Fibroblast of pulmonary artery (primary cell): ENCODE data around the gene PHEX.

Experiments
- DNase-seq: peaks from one replicate; pipeline ENCODE4 v3.0.0-alpha.2; 2010; ENCODE audit warnings: low read depth
- H3K4me3 ChIP-seq: replicated peaks from 2 replicates; pipeline ENCODE4 v1.5.1; 2011; ENCODE audit warnings: low read depth, mild to moderate bottlenecking, control low read depth, low read length, moderate library complexity
- TF ChIP-seq, protein P1 (sequence below): IDR thresholded peaks from 2 replicates; pipeline ENCODE4 v1.5.1; 2011; ENCODE audit warnings: mild to moderate bottlenecking, control low read depth, low read length, inconsistent platforms; ENCODE audit errors: missing control alignments

PHEX gene

DNA sequence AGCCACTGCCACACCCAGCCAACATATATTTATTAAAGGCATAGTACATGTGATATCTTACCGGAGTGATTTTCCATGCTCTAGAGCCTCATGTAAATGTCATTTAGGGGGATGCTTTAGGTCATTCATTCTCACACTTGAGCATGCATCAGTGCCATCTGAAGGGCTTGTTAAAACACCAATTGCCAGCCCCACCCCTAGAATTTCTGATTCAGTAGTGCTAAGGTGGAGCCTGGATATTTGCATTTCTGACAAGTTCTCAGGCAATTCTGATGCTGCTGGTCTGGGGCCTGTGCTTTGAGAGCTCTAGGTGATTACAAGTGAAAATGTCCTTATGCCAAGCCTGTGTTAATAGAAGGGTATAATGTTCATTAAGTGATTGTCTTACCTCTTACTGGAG is 107.7 kb downstream of the PHEX start:
- no peak for DNase-seq
- H3K4me3 ChIP-seq, result no peak overlapping the region
- TF ChIP-seq, protein P1, sequence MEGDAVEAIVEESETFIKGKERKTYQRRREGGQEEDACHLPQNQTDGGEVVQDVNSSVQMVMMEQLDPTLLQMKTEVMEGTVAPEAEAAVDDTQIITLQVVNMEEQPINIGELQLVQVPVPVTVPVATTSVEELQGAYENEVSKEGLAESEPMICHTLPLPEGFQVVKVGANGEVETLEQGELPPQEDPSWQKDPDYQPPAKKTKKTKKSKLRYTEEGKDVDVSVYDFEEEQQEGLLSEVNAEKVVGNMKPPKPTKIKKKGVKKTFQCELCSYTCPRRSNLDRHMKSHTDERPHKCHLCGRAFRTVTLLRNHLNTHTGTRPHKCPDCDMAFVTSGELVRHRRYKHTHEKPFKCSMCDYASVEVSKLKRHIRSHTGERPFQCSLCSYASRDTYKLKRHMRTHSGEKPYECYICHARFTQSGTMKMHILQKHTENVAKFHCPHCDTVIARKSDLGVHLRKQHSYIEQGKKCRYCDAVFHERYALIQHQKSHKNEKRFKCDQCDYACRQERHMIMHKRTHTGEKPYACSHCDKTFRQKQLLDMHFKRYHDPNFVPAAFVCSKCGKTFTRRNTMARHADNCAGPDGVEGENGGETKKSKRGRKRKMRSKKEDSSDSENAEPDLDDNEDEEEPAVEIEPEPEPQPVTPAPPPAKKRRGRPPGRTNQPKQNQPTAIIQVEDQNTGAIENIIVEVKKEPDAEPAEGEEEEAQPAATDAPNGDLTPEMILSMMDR, result no peak

DNA sequence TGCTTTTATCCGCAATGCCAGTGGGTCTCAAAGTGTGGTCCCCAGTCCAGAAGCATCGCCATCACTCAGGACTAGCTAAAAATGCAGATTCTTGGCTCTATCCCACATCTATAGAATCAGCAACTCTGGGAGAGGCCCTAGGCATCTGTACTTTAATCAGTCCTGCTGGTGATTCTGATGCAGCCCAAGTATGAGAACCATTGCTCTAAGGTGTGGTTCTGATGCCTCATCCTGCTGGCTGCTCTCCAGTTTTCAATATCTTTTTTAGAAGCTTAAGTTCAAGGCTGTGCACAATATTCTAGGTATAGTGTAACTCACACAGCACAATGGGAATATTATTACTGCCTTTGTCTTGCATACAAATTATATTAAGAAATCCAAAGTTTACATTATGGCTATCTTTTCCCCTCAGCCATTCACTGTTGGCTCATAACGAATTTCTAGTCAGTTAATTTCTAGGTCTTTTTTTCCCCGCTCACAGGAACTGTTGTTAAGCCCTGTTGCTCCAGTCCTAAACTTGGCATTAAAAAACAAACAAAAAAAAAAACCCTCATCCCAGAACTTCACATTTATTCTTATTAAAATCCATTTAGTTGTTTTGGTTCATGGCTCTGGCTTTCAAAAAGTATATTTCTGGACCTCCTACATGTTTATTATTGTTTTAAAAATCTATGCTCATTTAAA is 109.1 kb downstream of the PHEX start:
- no peak overlapping the region for H3K4me3 ChIP-seq
- TF ChIP-seq, protein P1, result no peak
- no peak for DNase-seq

DNA sequence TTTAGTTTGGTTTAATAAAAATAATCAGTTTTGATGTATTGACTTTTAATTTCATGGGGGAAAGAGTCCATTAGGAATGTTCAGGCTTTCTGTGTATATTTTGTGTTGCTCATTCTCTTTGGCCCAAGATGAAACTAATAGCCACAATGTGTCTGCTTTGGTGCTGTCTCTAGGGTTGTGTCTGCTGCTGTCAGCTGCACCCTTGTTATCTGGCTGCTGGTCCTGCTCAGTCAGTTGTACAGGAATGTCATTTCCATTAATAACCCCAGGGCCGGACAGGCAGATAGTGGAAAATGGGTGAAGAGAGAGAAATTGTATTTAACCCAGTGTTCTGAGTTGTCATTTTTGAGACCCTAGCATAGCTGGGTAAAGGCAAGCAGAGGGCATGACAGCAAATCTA is 115.1 kb downstream of the PHEX start:
- no peak overlapping the region for H3K4me3 ChIP-seq
- no peak for DNase-seq
- TF ChIP-seq, protein P1, result no peak

DNA sequence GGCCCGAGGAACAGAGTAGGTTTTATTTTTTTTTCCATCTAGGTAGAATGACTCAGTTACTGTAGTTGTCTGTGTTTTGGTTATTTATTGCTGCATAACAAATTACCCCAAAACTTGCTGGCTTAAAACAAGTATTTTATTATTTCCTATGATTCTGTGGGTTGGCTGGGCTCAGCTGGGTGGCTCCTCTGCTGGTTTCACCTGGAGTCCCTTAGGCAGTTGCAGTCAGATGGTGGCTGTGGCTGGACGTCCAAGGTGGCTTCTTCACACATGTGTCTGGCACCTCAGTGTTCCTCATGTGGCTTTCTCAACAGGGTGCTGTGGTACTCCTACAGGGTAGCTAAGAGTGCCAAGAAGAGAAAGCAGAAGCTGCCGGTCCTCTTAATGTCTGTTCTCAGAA is 115.8 kb downstream of the PHEX start:
- DNase-seq, result no peak
- TF ChIP-seq, protein P1, result no peak
- no peak overlapping the region for H3K4me3 ChIP-seq

DNA sequence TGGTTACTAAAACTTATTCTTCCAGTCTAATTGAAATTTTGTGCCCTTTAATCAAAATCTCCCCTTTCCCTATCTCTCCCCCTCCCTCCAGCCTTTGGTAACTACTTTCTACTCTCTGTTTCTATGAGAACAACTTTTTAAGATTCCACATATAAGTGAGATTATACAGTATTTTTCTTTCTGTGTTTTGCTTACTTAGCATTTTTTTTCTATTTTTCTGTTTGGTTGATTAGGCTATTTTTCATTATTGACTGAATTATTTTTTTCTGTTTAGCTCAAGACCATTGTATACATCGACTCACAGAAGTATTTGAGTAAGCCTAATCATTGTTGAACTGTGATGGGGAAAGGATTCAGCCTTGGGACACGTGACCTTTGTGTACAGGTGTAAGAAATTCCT is 116.4 kb downstream of the PHEX start:
- TF ChIP-seq, protein P1, result no peak
- DNase-seq, result no peak
- H3K4me3 ChIP-seq, result no peak overlapping the region

DNA sequence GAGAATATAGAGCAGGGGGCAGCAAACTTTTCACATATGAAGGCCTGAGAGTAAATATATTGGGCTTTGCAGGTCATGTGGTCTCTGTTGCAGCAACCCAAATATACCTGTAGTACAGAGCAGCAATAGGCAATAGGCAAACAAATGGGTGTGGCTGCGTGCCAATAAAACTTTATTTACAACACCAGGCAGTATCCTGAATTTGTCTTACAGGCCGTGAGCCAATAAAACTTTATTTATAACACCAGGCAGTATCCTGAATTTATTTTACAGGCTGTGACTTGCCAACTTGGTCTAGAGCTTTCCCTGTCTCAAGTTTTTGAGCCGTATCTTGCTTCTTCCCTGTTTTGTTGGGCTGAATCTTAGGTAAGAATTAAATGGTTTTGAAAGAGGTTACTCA is 118.2 kb downstream of the PHEX start:
- DNase-seq, result no peak
- TF ChIP-seq, protein P1, result no peak
- H3K4me3 ChIP-seq, result no peak overlapping the region

DNA sequence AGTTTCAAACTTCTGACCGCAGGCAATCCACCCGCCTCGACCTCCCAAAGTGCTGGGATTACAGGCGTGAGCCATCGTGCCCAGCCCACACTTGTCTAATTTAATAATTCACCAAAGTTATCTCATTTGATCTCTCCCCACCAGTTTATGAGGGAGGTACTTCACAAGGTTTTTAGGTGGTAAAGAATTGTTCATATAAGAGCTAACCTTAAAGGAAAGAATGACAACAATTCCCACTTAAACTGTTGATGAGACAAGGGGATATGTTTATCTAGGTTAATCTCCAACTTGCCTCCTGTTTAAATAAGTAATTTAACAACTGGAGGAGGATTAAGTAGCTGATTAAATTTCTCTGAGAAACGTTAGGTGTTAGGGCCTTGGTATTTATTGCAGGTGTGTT is 123.0 kb downstream of the PHEX start:
- TF ChIP-seq, protein P1, result no peak
- H3K4me3 ChIP-seq, result no peak overlapping the region
- DNase-seq, result no peak
